HG03097 (cell line): ENCODE results near the gene LATS2.

Experiments used
- ATAC-seq: cut with Tn5 transposase; IDR thresholded peaks from one replicate; pipeline ENCODE4 v1.9.1; 2021; ENCODE audit not compliant: unreplicated experiment, low FRiP score

Gene LATS2

DNA sequence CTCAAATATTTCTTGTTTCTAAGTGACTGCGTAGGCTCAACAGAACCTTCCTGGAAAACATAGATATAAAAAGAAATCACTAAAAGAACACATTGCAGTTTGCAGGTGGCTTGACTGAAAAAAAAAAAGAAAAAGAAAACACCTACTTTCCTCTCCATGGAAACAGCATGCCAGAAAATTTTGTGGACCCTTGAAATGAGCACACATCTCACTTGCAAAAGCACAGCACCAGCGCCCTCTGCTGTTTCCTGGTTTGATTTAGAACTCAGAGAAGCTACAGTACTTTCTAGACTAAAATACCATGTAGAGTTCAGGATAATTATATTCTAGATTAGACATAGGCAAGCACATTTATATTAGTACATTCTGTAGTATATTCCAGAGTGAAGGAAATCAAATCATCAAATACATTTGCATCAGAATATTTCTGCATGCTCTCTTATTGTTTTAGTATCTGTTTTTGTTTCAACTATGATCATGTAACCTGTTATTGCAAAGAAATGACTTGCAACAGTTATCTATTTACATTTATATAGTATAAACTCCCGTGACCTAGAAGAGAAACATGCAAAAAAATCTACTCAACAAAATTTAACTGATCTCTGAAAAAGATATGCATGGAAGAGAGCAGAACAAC lies 136.5 kb downstream of the LATS2 start:
- ATAC-seq = no peak

DNA sequence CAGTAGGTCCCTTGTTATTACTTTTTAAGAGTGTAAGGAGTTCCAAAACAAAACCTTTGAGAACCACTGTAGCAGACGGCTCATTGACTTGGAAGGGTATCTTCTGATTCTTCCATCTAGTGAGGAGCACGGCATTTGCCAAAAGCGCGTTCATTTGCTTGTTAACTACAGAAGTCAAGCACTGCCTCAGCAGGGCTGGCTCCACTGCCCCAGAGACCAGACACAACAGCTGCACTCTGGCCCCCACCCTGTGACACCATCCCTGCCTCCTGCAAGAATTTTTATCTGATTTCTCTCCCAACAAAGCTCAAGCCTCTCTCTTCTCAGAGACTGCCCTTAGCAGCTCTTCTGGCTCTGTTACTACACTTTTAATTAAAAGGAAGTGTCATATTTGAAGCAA lies 138.1 kb downstream of the LATS2 start:
- ATAC-seq = no peak
